NCI-H446 treated with DMSO at 0.1 percent for 48 hours (cell line): ENCODE data around the gene IFNGR2.
A peak's percentile ranks its signal among the peaks of the same experiment; 100 is the strongest.
"Not testable (repeated sequence)": the region's sequence is repeated elsewhere in the genome, so short reads cannot be mapped to it uniquely, and the experiment has no call there.

Experiments
- DNase-seq: peaks from one replicate; lab custom pipeline; 2025; lab: John Stamatoyannopoulos, UW

IFNGR2 gene

GRCh38 chr21:33402001-33402979, 923 bp upstream of the IFNGR2 start:
- no peak for DNase-seq

- DNase-seq = peak; percentile 7
Measured at GRCh38 chr21:33403786-33404585, 773 bp downstream of the IFNGR2 start.

- no peak for DNase-seq
Measured at GRCh38 chr21:33406493-33406892, 3.3 kb downstream of the IFNGR2 start.

- DNase-seq = no peak
Measured at GRCh38 chr21:33411949-33412430, 8.8 kb downstream of the IFNGR2 start.

GRCh38 chr21:33412439-33412831, 9.2 kb downstream of the IFNGR2 start:
- DNase-seq = not testable (repeated sequence)

GRCh38 chr21:33412832-33413519, 9.8 kb downstream of the IFNGR2 start:
- DNase-seq = no peak

GRCh38 chr21:33414068-33414467, 10.9 kb downstream of the IFNGR2 start:
- no peak for DNase-seq

GRCh38 chr21:33414926-33415325, 11.7 kb downstream of the IFNGR2 start:
- DNase-seq = no peak

GRCh38 chr21:33418691-33419090, 15.5 kb downstream of the IFNGR2 start:
- DNase-seq = no peak

- DNase-seq = no peak
Measured at GRCh38 chr21:33419538-33420123, 16.4 kb downstream of the IFNGR2 start.

- no peak for DNase-seq
Measured at GRCh38 chr21:33421713-33422393, 18.6 kb downstream of the IFNGR2 start.

- no peak for DNase-seq
Measured at GRCh38 chr21:33424214-33424613, 21.0 kb downstream of the IFNGR2 start.

GRCh38 chr21:33425825-33426224, 22.6 kb downstream of the IFNGR2 start:
- DNase-seq = no peak

GRCh38 chr21:33427051-33427450, 23.8 kb downstream of the IFNGR2 start:
- no peak for DNase-seq

GRCh38 chr21:33428669-33429068, 25.5 kb downstream of the IFNGR2 start:
- DNase-seq = no peak

GRCh38 chr21:33430858-33431257, 27.6 kb downstream of the IFNGR2 start:
- DNase-seq = no peak

GRCh38 chr21:33432496-33432895, 29.3 kb downstream of the IFNGR2 start:
- DNase-seq = no peak

- DNase-seq = no peak
Measured at GRCh38 chr21:33433001-33433400, 29.8 kb downstream of the IFNGR2 start.

- no peak for DNase-seq
Measured at GRCh38 chr21:33433425-33434114, 30.4 kb downstream of the IFNGR2 start.

GRCh38 chr21:33434770-33435360, 31.7 kb downstream of the IFNGR2 start:
- no peak for DNase-seq
